IPS DF 19.7 (cell line): ENCODE data around the gene COX7B2.

Source experiments
- DNase-seq: peaks from one replicate; pipeline ENCODE4 v3.0.0-alpha.2; 2013; ENCODE audit warnings: low read depth, low spot score

COX7B2 gene

DNA sequence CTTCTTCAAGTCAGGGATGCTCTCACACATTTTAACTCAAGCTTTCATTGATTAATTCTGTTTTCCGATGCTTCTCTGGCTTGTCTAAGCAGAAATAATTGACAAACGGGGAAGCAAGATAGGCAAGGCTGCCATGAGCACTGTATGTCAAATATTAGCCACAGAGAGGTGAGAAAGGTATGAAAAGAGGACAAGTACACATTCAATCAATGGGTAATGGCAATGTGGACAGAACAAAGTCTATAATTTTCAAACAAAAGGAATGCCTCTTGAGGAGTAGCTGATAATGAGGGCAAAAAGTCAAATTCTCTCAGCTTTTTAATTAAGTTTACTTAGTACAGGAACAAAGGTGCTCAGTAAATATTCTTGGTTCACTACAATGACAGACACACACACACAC is 19.6 kb downstream of the COX7B2 start:
- no peak for DNase-seq

DNA sequence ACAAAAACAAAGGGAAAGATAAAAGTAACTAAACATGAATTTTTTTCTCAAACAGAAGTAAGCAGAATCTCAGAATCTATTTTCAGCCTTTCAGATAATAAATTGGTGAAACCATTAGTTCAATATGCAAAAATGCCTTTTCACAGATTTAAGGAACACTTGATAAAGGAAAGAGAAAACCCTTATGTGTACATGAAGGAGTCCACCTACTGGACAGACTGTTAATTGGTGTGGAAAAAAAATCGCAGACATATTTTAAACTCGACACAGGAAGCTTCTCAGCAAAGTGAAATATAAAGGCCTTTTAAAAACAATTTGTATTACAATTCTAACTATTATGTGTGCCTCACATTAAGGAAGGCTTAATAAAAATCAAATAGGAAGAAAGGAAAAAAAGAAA is 22.3 kb downstream of the COX7B2 start:
- no peak for DNase-seq

DNA sequence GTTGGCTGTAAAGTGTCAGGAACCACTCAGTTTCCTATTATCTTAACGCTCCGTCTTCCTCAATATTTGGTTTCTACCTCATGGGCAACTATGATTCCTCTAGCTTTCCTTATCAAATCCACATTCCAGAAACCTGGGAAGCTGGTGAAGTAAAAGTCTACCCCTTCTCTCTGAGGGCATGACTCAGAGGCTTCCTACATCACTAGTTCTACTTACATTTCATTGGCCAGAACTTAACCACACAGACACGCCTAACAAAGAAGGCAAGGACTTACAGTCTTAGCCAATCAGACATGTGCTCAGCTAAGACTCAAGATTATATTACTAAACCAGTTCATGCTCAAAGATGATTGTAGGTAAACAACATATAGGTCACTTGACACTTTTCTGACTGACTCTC is 30.4 kb downstream of the COX7B2 start:
- DNase-seq: no peak

DNA sequence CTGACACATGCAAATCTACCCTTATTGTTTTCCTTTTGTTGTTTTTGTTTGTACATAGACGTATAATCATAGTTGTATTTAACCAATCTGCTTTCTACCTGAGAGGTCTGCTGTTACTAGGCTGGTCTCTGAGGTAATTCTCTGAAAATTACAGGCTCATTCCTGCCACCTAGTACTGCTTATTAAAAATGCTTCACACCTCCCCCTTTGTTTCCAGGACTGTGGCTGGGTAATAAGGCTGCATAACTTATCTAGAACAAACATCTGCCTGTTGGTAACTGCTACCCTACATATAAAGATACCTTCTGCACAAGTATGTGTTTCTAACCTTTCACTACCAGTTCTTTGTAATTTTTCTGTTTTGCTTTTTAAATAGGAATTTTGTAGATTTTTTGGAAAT is 34.2 kb downstream of the COX7B2 start:
- DNase-seq: no peak

DNA sequence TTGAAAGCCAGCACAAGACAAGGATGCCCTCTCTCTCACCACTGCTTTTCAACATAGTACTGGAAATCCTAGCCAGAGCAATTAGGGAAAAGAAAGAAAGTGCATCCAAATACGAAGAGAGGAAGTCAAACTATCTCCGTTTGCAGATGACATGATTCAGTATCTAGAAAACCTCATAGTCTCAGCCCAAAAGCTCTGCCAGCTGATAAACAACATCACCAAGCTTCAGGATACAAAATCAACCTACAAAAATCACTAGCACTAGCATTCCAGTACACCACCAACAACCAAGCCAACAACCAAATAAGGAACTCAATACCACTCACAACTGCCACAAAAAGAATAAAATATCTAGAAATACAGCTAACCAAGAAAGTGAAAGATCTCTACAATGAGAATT is 38.6 kb downstream of the COX7B2 start:
- no peak for DNase-seq

DNA sequence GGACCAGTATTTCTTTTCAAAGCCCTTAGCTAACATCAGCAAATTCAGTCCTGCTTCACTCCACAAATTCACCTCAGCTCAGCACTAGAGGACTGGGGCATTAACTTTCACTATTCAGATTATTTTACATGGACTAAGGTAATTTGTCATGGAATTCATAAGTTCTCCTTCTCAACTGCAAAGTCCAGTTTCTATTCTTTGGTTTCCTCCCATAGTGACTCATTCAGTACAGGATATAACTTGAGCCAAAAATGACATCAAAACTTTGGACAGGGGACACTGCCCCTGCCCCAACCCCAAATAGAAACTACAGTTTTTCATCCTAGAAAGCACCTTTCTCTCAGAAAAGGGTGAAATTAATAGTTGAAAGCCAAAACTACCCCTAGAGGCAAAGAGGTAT is 52.7 kb downstream of the COX7B2 start:
- no peak for DNase-seq

DNA sequence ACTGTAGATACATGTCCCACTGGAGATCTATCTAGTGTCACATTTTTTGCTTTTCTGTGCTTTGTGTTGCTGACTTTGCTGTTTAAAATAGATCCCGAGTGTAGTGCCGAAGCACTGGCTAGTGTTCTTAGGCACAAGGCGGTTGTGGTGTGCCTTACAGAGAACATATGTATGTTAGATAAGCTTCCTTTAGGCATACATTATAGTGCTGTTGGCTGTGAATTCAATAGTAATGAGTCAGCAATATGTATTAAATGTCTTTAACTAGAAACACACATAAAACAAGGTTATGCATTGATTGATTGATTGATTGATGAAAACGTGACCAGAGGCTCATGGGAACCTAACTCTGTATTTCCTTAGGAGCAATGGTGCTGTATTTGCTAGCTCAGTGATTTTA is 56.2 kb downstream of the COX7B2 start:
- no peak for DNase-seq

DNA sequence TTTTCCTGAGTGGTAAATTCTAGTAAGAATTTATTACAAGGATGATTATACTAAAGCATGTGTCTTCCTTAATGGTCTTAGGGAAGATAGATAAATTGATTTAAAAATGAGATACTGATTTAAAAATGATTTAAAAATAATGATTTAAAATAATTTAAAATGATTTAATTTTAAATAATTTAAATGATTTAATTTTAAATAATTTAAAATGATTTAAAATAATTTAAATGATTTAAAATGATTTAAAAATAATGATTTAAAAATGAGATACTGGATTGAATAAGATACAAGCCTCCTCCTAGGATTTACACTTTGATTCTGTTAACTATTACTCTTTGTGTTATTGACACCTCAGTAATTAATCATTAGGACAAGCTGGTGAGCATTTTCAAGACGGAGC is 59.0 kb downstream of the COX7B2 start:
- no peak for DNase-seq

DNA sequence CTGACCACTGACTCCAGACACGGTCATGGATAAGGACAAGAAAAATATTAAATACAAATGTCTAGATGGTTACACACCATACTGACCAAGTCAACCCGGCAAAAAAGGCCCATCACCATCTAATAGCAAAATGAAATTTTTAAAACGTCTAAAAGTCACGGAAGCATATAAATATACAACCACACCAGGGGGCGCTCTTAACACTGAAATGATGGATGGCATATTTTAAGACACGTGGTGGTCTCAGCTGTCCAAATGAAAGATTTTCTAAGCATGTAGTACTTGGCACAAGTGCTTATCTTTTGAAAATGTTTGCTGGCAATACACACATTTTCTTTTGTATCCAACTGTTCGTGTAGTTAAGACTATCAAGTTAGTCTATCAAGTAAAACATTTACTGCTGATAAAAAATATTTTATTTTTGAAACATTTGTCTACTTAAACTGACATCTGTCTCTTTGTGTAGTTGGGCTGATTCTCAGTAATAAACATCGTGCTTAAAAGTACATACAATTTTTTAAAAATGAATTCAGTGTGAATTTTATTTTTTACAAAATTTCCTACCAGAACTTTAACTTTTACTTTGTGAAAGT is 64.6 kb downstream of the COX7B2 start:
- DNase-seq: no peak

DNA sequence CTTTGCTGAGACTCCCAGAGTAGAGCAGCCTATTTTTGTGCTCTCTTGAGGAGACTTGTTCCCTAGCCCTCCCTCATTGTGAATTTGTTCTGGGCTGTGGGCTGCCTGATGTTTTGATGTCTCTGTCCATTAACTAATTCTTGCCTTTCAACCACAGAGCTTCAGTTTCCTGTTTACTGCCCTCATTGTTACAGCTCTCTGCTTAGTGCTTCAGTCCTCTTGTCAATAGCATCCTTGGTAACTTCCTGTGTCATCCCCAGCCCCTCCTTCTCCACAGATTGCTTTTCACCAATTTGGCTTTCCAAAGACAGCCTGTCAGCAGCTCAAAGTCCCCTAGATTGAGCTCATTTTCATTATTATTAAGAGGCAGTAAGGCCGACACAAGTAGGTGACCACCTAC is 69.9 kb downstream of the COX7B2 start:
- DNase-seq: no peak

DNA sequence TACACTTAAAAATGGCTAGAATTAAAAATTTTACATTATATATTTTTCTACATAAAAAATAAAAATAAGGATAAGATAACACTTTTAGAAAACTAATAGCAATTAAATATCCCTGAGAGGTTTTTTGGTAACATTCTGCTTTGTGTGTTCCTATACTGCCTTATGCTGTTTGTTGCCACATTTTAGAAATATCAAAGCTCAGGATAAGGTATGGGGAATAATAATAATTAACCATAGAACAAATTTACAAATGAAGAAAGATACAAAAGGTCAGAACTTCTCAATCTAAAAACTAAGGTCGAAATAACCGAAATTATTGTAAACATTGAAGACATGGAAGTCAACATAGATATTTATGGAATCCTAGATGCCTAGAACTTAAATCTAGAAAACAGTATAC is 71.4 kb downstream of the COX7B2 start:
- DNase-seq: no peak

DNA sequence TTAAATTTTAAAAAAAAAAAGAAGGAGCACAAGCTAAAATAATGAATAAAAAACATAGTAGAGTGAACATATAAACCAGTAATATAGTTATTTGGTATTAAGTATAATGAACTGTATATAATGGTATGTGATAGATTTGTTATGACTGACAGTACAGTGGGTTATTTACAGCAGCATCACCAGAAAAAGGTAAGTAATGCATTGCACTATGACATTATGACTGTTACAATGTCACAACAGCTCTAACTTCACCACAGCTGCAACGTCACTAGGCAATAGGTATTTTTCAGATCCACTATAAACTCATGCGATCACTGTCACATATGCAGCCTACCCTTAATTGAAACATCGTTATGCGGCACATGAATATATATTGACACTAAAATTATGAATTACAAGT is 72.5 kb downstream of the COX7B2 start:
- DNase-seq: no peak

DNA sequence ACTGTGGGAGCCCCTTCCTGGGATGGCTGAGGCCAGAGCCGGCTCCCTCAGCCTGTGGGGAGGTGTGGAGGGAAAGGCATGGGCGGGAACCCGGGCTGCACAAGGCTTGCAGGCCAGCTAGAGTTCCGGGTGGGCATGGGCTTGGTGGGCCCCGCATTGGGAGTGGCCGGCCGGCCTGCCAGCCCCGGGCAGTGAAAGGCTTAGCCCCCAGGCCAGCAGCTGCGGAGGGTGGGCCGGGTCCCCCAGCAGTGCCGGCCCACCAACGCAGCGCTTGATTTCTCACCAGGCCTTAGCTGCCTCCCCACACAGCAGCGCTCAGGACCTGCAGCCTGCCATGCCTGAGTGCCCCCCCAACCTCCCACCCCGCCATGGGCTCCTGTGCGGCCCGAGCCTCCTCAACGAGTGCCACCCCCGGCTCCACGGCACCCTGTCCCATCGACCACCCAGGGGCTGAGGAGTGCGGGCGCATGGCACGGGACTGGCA is 78.0 kb downstream of the COX7B2 start:
- no peak for DNase-seq

DNA sequence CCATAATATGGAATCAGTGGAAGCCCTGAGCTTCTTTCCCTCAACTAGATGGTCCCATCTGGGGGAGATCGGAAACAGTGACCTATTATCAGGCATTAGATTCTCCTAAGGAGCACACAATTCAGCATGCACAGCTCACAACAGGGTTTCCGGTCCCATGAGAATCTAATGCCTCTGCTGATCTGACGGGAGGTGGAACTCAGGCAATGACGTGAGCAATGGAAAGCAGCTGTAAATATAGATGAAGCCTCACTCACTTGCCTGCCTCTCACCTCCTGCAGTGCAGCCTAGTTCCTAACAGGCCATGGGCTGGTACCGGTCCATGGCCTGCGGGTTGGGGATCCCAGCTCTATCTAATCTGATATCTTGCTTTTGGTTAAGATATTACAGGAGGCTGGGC is 88.9 kb downstream of the COX7B2 start:
- no peak for DNase-seq

DNA sequence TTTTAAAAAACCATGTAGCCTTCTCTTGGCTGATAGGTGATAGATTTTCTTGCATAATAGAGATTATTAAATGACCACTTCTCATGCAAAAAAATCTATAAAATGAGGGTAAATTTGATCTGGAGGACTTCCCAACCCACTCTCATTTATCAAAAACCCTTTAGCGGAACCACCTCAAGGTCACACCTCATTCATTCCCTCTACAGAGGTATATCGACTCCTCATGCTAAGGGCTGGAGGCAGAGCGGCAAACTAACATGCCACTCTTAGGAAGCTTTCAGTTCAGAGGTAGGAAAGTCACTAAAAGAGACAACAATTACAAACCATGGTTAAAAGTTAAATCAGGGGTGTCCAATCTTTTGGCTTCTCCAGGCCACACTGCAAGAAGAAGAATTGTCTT is 90.0 kb downstream of the COX7B2 start:
- no peak for DNase-seq

DNA sequence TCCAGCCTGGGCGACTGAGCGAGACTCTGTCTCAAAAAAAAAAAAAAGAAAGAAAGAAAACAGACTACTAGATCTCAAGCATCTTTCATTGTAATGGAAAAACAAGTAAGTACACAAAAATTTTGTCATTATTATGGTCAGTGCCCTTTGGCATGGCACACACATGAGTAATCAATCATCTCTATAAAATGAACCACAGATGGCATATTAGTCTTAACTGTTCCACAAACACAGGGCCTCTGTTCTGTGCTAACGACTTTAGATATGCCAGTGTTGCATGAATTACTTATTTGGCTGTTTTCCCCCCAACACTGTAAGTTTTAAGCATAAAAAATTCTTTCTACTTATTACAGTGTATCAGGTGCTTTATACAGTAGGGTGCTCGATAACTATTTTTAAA is 90.4 kb downstream of the COX7B2 start:
- DNase-seq: no peak

DNA sequence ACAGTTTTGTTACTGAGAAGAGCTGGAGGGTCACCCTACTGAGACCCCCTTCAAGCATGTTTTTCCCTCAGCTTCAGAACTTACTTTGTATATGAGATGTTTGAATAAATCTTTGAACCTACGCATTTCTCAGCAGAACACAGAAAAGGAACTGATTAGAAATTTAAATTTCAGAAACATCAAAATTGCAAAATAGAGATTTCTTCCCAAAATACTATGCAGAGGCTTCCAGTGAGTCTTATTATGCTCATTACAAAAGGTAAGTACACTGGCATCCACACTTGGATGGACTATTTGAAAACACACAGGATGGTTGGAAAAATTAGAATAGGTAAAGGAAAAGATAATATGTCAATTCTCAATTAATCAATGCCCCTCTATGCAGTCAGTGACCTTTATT is 91.2 kb downstream of the COX7B2 start:
- no peak for DNase-seq

DNA sequence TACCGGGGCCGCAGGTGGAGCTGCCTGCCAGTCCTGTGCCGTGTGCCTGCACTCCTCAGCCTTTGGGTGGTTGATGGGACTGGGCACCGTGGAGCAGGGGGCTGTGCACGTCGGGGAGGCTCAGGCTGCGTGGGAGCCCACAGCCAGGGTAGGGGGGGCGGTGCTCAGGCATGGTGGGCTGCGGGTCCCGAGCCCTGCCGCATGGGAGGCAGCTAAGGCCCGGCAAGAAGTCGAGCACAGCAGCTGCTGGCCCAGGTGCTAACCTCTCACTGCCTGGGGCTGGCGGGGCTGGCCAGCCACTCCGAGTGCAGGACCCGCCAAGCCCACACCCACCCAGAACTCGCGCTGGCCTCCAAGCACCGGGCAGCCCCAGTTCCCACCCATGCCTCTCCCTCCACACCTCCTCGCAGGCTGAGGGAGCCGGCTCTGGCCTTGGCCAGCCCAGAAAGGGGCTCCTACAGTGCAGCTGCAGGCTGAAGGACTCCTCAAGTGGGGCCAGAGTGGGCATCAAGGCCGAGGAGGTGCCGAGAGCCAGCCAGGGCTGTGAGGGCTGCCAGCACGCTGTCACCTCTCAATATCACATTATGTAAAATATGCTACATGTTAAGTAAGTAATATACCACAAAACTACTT is 104.1 kb downstream of the COX7B2 start:
- no peak for DNase-seq

DNA sequence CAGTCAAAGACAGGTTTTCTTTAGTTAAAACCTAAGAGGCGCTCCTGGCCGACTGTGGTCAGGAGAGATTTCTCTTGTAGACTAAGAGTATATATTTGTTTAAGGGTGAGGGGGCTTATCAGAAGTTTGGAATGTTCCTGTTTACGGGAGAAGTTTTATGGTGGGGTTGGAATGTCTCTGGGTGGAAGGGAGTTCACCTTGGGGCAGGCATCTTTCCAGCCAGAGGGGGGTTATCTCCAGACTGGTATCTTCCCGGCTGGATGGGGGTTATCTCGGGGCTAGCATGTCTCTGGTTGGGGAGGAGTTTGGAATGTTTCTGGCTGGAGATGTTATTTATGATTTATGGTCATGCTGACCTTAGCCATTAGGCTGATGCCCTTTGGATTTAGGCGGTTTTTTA is 116.0 kb downstream of the COX7B2 start:
- DNase-seq: no peak

DNA sequence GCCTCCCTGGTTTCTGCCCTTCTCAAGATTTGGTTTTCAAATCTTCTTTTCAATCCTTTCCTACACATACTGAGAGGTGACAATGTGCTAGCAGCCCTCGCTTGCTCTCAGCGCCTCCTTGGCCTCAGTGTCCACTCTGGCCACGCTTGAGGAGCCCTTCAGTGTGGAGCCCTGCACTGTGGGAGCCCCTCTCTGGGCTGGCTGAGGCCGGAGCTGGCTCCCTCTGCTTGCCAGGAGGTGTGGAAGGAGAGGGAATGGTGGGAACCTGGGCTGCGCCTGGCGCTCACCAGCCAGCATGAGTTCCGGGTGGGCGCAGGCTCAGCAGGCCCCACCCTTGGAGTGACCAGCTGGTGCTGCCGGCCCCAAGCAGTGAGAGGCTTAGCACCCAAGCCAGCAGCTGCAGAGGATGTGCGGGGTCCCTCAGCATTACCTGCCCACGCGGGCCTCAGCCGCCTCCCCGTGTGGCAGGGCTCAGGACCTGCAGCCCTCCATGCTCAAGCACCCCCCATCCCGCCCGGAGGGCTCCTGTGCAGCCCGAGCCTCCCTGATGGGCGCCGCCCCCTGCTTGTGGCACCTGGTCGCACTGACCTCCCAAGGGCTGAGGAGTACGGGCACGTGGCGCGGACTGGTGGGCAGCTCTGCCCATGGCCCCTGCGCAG is 127.5 kb downstream of the COX7B2 start:
- DNase-seq: no peak

DNA sequence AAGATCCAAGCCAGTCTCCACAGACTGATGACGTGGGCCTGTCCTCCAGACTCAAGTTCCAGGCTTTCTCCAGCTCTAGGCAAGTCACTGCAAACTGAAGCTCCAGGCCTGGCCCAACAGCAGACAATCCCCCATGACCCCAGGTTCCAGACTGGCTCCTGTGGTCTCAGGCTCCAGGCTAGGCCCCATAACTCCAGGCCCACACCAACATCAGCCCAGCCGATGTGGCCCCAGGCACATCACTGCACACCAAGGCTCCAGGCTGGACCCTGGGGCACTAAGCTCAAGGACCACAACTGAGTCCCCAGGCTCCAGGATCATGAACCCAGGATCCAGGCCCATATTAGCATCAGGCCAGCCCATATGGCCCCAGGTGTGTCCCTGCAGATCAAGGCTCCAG is 143.6 kb downstream of the COX7B2 start:
- no peak for DNase-seq

DNA sequence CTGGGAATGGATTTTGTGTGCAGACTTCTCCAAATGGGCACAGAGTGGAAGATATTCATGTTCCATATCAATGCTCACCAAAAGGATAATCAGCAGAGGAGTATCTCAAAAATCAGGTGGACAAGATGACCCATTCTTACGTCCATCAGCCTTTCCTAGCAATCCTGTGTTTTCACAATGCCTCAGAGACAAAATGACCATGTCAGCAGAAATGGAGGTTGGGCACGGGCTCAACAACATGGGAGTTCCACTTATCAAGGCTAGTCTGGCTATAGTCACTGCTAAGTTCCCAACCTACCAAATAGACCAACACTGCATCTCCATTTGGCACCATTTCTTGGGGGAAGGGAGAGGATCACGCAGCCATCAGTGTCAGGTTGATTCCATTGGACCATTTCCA is 179.0 kb downstream of the COX7B2 start:
- no peak for DNase-seq

DNA sequence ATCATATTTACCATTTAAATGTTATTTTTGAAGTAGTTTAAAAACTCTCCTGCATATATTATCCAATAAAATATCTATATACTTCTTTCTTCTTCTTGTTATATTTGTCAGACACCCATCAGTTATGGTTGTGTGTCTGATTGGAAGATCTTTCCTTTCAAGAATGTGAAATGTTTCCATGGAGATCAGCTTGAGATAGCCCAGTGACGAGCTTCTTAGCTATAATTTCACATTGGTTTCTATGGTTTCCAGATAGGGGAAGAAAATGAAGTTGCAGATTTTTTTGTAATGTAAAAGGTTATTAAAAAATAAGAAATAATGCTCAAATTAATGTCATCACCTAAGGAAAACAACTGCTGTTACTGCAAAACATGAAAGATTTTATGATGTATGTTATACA is 189.0 kb downstream of the COX7B2 start:
- DNase-seq: no peak
